ENCODE data around the gene AFF3. TPM values are rescaled to one million over a fixed set of nuclear protein-coding genes. Genes with fewer than 3 reads are reported as not detected.

AFF3 gene
- total RNA-seq, 4 donors from 2014 or later, result 8.5 to 77.2 (median 27.1) TPM

GRCh38 chr2:99729104-99730025 lies 413.0 kb downstream of the AFF3 start:
- H3K27me3 ChIP-seq, result no peaks in the 10 kb centered on the region

GRCh38 chr2:99728166-99728565 lies 414.2 kb downstream of the AFF3 start:
- Histone ChIP-seq H3K36me3 (no peaks in the 10 kb centered on the region), H3K27ac (peak overlapping the region in 1 of 2 donors; percentile 13), H3K4me1 (peaks cover 0 to 5% of the 10 kb centered on the region in 2 donors), H3K9me3 (no peaks in the 10 kb centered on the region), H3K27me3 (no peaks in the 10 kb centered on the region), H3K4me3 (no peak overlapping the region)
- no peak for TF ChIP-seq POLR2A (IDR thresholded peaks at IDR 0.05)
- TF ChIP-seq CTCF (IDR thresholded peaks at IDR 0.05), result no peak
- no peak for DNase-seq
- intact Hi-C loops (cut with DNase I; ENCODE audit: low total_unique reads), result no loop called here

More at GRCh38 chr2:99729104-99730025, 413.0 kb downstream of the AFF3 start:
- H3K4me3 ChIP-seq, result no peak overlapping the region
- H3K36me3 ChIP-seq, result no peaks in the 10 kb centered on the region
- no peak for DNase-seq
- intact Hi-C loops (cut with DNase I; ENCODE audit: low total_unique reads), result no loop called here
- no peaks in the 10 kb centered on the region for H3K9me3 ChIP-seq
- H3K27ac ChIP-seq, result peak overlapping the region in 1 of 2 donors; percentile 17
- no peak for TF ChIP-seq POLR2A (IDR thresholded peaks at IDR 0.05)
- TF ChIP-seq CTCF (IDR thresholded peaks at IDR 0.05), result no peak
- peaks cover 0 to 5% of the 10 kb centered on the region in 2 donors for H3K4me1 ChIP-seq

- Histone ChIP-seq H3K9me3 (no peaks in the 10 kb centered on the region), H3K27ac (peak overlapping the region in 1 of 2 donors; percentile 13), H3K36me3 (no peaks in the 10 kb centered on the region), H3K4me1 (peaks cover 0 to 5% of the 10 kb centered on the region in 2 donors), H3K4me3 (no peak overlapping the region), H3K27me3 (no peaks in the 10 kb centered on the region)
- DNase-seq, result no peak
- intact Hi-C loops (cut with DNase I; ENCODE audit: low total_unique reads), result no loop called here
- TF ChIP-seq CTCF (IDR thresholded peaks at IDR 0.05), result no peak
- no peak for TF ChIP-seq POLR2A (IDR thresholded peaks at IDR 0.05)
Observed at GRCh38 chr2:99727199-99727598, 415.2 kb downstream of the AFF3 start.

GRCh38 chr2:99726691-99727090 lies 415.7 kb downstream of the AFF3 start:
- no peak for DNase-seq
- H3K27me3 ChIP-seq, result no peaks in the 10 kb centered on the region
- H3K9me3 ChIP-seq, result no peaks in the 10 kb centered on the region
- peaks cover 0 to 5% of the 10 kb centered on the region in 2 donors for H3K4me1 ChIP-seq
- H3K4me3 ChIP-seq, result no peak overlapping the region
- H3K36me3 ChIP-seq, result no peaks in the 10 kb centered on the region
- intact Hi-C loops (cut with DNase I; ENCODE audit: low total_unique reads), result no loop called here
- TF ChIP-seq POLR2A (IDR thresholded peaks at IDR 0.05), result no peak
- peak overlapping the region in 1 of 2 donors; percentile 13 for H3K27ac ChIP-seq

- no peak for DNase-seq
- Histone ChIP-seq H3K4me3 (no peak overlapping the region), H3K36me3 (no peaks in the 10 kb centered on the region), H3K9me3 (no peaks in the 10 kb centered on the region), H3K27me3 (no peaks in the 10 kb centered on the region), H3K4me1 (peaks cover 0 to 5% of the 10 kb centered on the region in 2 donors), H3K27ac (no peak overlapping the region)
- TF ChIP-seq CTCF (IDR thresholded peaks at IDR 0.05) (no peak), POLR2A (IDR thresholded peaks at IDR 0.05) (no peak)
- intact Hi-C loops (cut with DNase I; ENCODE audit: low total_unique reads), result no loop called here
Observed at GRCh38 chr2:99725820-99726219, 416.6 kb downstream of the AFF3 start.

Measured in uterus (tissue), 4 donors.